HEK293T (cell line): ENCODE results near the gene C20orf202.

Source experiments
- ELF4 ChIP-seq: fragments of 450-650 bp; IDR thresholded peaks from 2 replicates; pipeline ENCODE4 v1.6.1; 2017; ENCODE audit warnings: antibody characterized with exemption
- FOXA1 ChIP-seq: fragments of 450-650 bp; IDR thresholded peaks from 2 replicates; pipeline ENCODE4 v1.6.1; 2016; ENCODE audit warnings: mild to moderate bottlenecking
- SP1 ChIP-seq: fragments of 450-650 bp; IDR thresholded peaks from 2 replicates; pipeline ENCODE4 v1.6.1; 2017

- TF ChIP-seq SP1 = no peak
- no peak for TF ChIP-seq ELF4
- no peak for TF ChIP-seq FOXA1
Observed at GRCh38 chr20:1212607-1213396, 9.5 kb downstream of the C20orf202 start.
